GM10248 (cell line): Measurements from ENCODE around the gene LEFTY1.
A peak's percentile ranks its signal among the peaks of the same experiment; 100 is the strongest.

ENCODE experiments used
- CTCF ChIA-PET: fragments of 300-600 bp; sonication (Branson Sonifier 250); formaldehyde crosslinking; extraction: SDS; loops from one replicate; lab custom pipeline; 2021; ENCODE audit warnings: antibody characterized with exemption; lab: Yijun Ruan, JAX
- POLR2A ChIA-PET: fragments of 350-650 bp; sonication (Branson Sonifier 250); formaldehyde crosslinking; extraction: SDS; loops from one replicate; lab custom pipeline; 2020; ENCODE audit warnings: antibody characterized with exemption; lab: Yijun Ruan, JAX
- DNase-seq: peaks from one replicate; pipeline ENCODE4 v3.0.0; 2012; ENCODE audit errors: extremely low spot score
- TF ChIP-seq, protein P1 (sequence below): IDR thresholded peaks from 2 replicates; pipeline ENCODE4 v1.5.1; 2012; ENCODE audit warnings: mild to moderate bottlenecking, low read depth; ENCODE audit errors: extremely low read depth, missing control alignments, control extremely low read depth

LEFTY1 gene

DNA sequence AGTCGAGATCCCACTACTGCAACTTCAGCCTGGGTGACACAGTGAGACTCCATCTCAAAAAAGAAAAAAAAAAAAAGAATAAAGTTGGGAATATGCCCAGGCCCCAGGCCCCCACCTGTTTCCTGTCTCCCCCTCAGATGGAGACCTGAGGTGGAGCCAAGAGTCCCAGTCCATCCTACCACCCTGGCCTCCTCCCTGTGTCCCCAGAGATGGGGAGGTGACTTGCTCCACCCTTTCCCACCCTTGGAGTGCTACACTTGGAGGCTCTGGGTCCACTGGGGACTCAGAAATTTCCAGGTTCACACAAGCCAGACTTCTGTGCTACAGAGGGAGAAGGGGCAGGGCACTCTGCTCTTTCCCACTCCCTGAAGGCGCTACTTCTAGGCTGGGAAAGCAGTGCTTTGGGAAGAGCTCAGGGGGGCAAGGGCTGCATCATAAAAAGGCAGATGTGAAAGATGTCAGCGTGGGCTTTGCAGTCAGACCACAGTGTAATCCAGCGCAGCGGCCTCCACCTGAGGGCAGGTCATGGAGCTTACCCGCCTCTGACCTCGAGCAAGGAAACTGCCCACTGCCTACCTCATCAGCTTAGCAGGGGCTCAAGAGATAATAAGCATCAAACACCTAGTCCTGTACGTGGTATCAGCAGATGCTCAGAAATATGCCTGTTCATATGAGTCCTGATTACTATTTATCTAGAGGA, 20.2 kb downstream of the LEFTY1 start:
- TF ChIP-seq, protein P1, sequence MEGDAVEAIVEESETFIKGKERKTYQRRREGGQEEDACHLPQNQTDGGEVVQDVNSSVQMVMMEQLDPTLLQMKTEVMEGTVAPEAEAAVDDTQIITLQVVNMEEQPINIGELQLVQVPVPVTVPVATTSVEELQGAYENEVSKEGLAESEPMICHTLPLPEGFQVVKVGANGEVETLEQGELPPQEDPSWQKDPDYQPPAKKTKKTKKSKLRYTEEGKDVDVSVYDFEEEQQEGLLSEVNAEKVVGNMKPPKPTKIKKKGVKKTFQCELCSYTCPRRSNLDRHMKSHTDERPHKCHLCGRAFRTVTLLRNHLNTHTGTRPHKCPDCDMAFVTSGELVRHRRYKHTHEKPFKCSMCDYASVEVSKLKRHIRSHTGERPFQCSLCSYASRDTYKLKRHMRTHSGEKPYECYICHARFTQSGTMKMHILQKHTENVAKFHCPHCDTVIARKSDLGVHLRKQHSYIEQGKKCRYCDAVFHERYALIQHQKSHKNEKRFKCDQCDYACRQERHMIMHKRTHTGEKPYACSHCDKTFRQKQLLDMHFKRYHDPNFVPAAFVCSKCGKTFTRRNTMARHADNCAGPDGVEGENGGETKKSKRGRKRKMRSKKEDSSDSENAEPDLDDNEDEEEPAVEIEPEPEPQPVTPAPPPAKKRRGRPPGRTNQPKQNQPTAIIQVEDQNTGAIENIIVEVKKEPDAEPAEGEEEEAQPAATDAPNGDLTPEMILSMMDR: no peak
- DNase-seq: no peak
- POLR2A ChIA-PET: no interaction called here
- CTCF ChIA-PET: no interaction called here

DNA sequence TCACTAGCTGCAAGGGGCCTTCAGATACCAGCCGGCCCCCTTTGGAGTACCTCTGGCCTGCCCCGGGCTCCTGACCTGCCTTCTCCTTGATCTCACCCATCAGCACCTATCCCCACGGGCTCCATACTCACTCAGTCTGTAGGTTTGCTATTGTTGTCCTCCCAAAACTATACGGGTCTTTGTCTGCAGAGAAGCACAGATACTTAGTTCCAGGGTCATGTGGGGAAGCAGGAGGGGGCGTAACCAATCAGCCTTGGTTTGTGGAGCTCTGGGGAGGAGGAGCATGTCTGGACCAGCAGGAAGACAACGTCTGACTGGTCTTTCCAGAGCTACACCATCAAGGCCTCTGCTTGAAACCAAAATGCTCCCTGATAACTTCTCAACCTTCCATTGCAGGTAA, 22.0 kb downstream of the LEFTY1 start:
- DNase-seq: no peak
- ChIA-PET POLR2A (no interaction called here), CTCF (no interaction called here)
- TF ChIP-seq, protein P1: no peak

DNA sequence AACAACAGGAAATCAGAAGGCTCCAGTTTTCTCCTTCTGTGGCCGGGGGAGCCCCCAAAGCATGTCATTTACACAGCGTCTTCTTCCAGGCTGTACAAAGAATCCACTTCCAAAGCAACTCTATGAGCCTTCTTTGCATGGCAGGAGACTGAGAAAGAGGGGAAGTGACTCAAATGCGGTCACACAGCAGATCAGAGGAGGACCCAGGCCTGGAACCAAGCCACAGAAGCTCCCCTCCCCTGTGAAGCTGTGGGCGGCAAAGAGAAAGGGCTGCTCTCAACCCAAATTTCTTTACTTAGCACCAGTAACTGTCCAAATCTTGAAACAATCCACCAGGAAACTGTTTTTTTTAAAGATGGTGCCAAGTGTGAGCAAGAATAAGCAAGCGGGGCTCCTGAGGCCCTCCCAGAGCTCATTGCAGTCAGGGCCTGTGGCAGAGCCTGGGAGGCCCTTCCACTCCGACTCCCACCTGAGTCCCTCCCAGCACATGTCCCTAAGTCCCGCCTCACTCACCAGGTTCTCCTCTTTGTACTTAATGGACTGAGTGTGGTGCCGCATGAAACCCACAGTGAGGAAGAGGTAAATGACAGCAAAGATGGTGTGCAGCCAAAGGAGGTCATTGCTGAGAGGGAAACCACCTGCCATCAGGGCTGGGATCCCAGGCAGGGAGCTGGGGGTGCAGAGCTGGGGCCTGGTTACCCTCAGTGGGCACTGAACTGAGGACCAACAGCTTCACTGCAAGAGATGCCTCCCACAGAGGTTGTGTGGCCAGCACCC, 22.7 kb downstream of the LEFTY1 start:
- POLR2A ChIA-PET: no interaction called here
- CTCF ChIA-PET: interaction anchor here (1.0 to 1.5 kb wide), 2 partner anchors 11 to 16 kb away, joined by 3 read pairs; partner anchors contain the start of gene TMEM63A
- peak; percentile 69 for DNase-seq
- TF ChIP-seq, protein P1: no peak

DNA sequence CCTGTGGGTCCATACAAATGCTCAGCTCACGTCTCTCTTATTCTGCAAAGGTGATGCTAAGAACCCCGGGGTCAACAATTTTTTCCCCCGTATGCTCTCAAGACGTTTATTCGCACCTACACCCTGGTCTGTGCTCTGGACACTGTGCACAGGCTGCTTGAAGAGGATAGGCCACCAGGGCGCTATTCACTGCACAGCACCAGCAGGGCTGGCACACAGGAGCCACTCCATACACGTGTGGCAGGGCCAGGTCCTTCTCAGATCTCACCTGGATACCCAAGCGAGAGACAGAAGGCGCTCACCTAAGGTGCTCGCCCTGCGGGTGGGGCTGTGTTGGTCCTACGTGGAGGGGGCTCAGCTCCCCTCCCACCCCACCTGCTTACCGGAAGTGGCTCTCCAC, 23.4 kb downstream of the LEFTY1 start:
- TF ChIP-seq, protein P1: no peak
- no peak for DNase-seq
- CTCF ChIA-PET: interaction anchor here (0.7 to 1.5 kb wide), 2 partner anchors 11 to 17 kb away, joined by 3 read pairs; partner anchors contain the start of gene TMEM63A
- POLR2A ChIA-PET: no interaction called here

DNA sequence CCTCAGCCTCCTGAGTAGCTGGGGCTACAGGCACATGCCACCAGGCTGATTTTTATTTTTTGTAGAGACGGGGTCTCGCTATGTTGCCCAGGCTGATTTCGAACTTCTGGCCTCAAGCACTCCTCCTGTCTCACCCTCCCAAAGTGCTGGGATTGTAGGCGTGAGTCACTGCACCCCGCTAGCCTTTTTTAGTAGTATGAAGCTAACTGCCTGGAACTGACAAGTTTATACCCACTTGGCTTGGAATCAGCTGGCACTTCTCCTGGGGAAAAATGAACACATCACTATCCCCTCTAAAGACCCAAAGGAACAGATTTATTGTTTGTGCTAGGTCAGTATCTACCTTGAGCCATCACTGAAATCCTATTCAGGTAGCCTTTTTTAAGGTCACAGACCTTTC, 25.8 kb downstream of the LEFTY1 start:
- no peak for DNase-seq
- TF ChIP-seq, protein P1: no peak
- ChIA-PET POLR2A (no interaction called here), CTCF (no interaction called here)

DNA sequence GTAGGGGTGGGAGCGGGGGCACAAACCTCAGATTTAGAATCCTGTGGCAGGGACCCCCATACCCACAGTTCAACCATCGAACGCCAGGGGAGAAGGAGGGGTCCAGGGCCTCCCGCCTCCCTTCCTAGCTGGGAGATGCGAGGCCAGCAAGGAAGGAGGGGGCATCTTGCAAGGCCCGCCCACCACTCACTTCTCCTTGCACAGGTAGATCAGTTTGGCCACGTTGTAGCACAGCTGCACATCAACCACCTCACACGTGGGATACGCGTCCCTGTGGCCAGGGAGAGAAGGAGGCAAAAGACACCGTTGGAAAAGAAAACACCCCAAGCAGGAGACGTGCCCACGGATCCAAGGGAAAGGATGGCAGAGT, 26.4 kb downstream of the LEFTY1 start:
- ChIA-PET POLR2A (no interaction called here), CTCF (no interaction called here)
- TF ChIP-seq, protein P1: no peak
- DNase-seq: no peak
